ENCODE measurements around the gene HECTD4. TPM values are rescaled to one million over a fixed set of nuclear protein-coding genes. Genes with fewer than 3 reads are reported as not detected.
A peak's percentile ranks its signal among the peaks of the same experiment; 100 is the strongest.
"Not testable (repeated sequence)": the region's sequence is repeated elsewhere in the genome, so short reads cannot be mapped to it uniquely, and the experiment has no call there.

HECTD4 gene
- total and polyA plus RNA-seq, 9 of the 15 experiments (the other 6 are each of a cell fraction or from before 2014, with no cell fraction given): 3.5 to 33.3 (median 13.5) TPM

GRCh38 chr12:112340230-112340629 is 42.0 kb downstream of the HECTD4 start:
- Histone ChIP-seq H3K4me1 (replicated peaks in 1 of 2; ENCODE audit: control insufficient read depth in 2 of 2, insufficient read depth in 2 of 2, low read length in 2 of 2) (peaks cover 5 to 11% of the 10 kb centered on the region in 2 experiments; a peak in 4 of 5 replicates), H3K9me1 (ENCODE audit: control insufficient read depth, insufficient read depth, low read length) (no peaks in the 10 kb centered on the region), H3K79me2 (ENCODE audit: control insufficient read depth, insufficient read depth, low read length) (peaks cover 68% of the 10 kb centered on the region), H3K36me3 (ENCODE audit: control insufficient read depth, insufficient read depth, low read length) (no peaks in the 10 kb centered on the region), H2AFZ (ENCODE audit: low read depth, low read length) (no peak overlapping the region), H3K9ac (ENCODE audit: insufficient read depth in 1 of 2, low read depth in 2 of 2, low read length in 2 of 2) (no peak overlapping the region), H4K20me1 (replicated peaks; ENCODE audit: control insufficient read depth, insufficient read depth, low read length) (peaks cover 2% of the 10 kb centered on the region; the same call in 1 of the 2 replicates), H3K4me2 (ENCODE audit: insufficient read depth, low read length) (no peak overlapping the region), H3K27me3 (ENCODE audit: control insufficient read depth in 2 of 2, insufficient read depth in 2 of 2, low read length in 2 of 2) (no peaks in the 10 kb centered on the region), H3K27ac (ENCODE audit: extremely low read depth, low read depth, low read length) (no peak overlapping the region), H3K4me3 (no peak overlapping the region), H3K9me3 (replicated peaks; ENCODE audit: control insufficient read depth, insufficient read depth, low read depth, low read length) (no peaks in the 10 kb centered on the region)
- DNase-seq (ENCODE audit: extremely low read depth in 1 of 4, low spot score in 3 of 4) (no peak), ATAC-seq (peak; percentile 34; the same call in 2 of the 3 replicates), FAIRE-seq (no peak)
- intact Hi-C loops (cut with micrococcal nuclease) (loop anchor here (2.0 kb wide), 1 partner anchor 47 kb away; no protein-coding TSS in a partner anchor), in situ Hi-C loops (cut with MboI) (no loop called here)
- ChIA-PET CTCF (ENCODE audit: low intra/inter-chr PET ratio) (no interaction called here), POLR2A (interaction anchor here (0.7 to 1.3 kb wide), 2 partner anchors 11 to 533 kb away, joined by 3 to 6 read pairs; no protein-coding TSS in a partner anchor)
- 65% methylated on average over 3 of the region's 3 CpGs for WGBS (ENCODE audit: insufficient coverage, low coverage, missing lambda C conversion rate)
- no peak for TF ChIP-seq CGGBP1 (CRISPR knock-in tag; IDR thresholded peaks at IDR 0.05)
- no peak for TF ChIP-seq SLC30A9 (CRISPR knock-in tag; IDR thresholded peaks at IDR 0.05)
- TF ChIP-seq MTA1 (IDR thresholded peaks at IDR 0.05; ENCODE audit: borderline replicate concordance): no peak
- TF ChIP-seq POLR2A (conservative IDR thresholded peaks at IDR 0.05): no peak
- TF ChIP-seq MNT (conservative IDR thresholded peaks at IDR 0.05): no peak
- TF ChIP-seq SMARCE1 (IDR thresholded peaks at IDR 0.05): no peak
- no TSS peak for BruUV-seq (replicated peaks)

- BruUV-seq (replicated peaks); H3K27me3 ChIP-seq (ENCODE audit: control insufficient read depth in 2 of 2, insufficient read depth in 2 of 2, low read length in 2 of 2); H3K9me3 ChIP-seq (replicated peaks; ENCODE audit: control insufficient read depth, insufficient read depth, low read depth, low read length); CTCF ChIA-PET (ENCODE audit: low intra/inter-chr PET ratio); H4K20me1 ChIP-seq (replicated peaks; ENCODE audit: control insufficient read depth, insufficient read depth, low read length); ATAC-seq; H2AFZ ChIP-seq (ENCODE audit: low read depth, low read length); H3K4me2 ChIP-seq (ENCODE audit: insufficient read depth, low read length); H3K9ac ChIP-seq (ENCODE audit: insufficient read depth in 1 of 2, low read depth in 2 of 2, low read length in 2 of 2); DNase-seq (ENCODE audit: extremely low read depth in 1 of 4, low spot score in 3 of 4); H3K27ac ChIP-seq (ENCODE audit: extremely low read depth, low read depth, low read length); H3K36me3 ChIP-seq (ENCODE audit: control insufficient read depth, insufficient read depth, low read length); H3K4me3 ChIP-seq; intact Hi-C loops (cut with micrococcal nuclease); H3K9me1 ChIP-seq (ENCODE audit: control insufficient read depth, insufficient read depth, low read length); H3K4me1 ChIP-seq (replicated peaks in 1 of 2; ENCODE audit: control insufficient read depth in 2 of 2, insufficient read depth in 2 of 2, low read length in 2 of 2); POLR2A ChIA-PET; in situ Hi-C loops (cut with MboI); FAIRE-seq: not testable (repeated sequence)
- H3K79me2 ChIP-seq (ENCODE audit: control insufficient read depth, insufficient read depth, low read length): peaks cover 25% of the 10 kb centered on the region
- 83% methylated on average over 1 of the region's 1 CpG for WGBS (ENCODE audit: insufficient coverage, low coverage, missing lambda C conversion rate)
Observed at GRCh38 chr12:112334999-112335398, 47.2 kb downstream of the HECTD4 start.

Data from K562 (cell line).